Fibroblast of skin of left biceps (primary cell): ENCODE results near the gene DGCR8.

Experiments
- DNase-seq, 2 experiments: peaks; one replicate each; pipeline ENCODE4 v3.0.0-alpha.2; 2013; ENCODE audit warnings: low read depth in 2 of 2

The DGCR8 gene

DNA sequence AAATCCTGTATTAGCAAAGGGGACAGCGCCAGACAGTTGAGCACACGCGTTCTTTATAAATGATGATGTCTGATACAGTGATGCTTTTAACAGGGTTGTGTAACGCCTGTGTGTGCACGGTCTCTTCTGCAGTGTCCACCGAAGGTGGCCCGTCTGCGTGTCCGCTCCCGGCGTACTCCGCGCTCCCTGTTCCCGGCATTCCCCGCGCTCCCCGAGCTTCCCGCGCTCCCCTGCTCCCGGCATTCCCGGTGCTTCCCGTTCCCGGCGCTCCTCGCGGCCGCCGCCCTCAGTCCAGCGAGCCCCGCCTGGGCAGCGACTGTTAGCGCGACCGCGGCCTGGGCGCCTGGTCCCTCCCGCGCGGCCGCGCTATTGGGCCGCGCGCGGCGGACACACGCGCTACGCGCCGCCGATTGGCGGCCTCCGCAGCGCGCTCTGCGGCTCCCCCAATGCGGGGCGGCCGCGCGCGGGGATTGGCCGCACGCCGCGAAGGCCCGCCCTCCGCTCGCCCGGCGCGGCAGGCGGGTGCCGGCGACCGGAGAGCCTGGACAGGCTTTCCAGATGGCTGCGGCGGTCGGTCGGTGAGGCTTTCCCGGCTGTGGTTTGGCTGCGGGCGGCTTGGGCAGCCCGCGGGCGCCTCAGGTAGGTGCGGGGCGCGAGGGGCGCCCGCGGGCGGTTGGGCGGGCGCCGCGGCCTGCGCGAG is at the start of gene DGCR8:
Gene DGCR8, plus strand, starts transcription at position 497 of the 700 bp plus-strand sequence. CDS start 5,723 bp downstream, outside the sequence.
- DNase-seq, result peak; percentile 89 to 91

DNA sequence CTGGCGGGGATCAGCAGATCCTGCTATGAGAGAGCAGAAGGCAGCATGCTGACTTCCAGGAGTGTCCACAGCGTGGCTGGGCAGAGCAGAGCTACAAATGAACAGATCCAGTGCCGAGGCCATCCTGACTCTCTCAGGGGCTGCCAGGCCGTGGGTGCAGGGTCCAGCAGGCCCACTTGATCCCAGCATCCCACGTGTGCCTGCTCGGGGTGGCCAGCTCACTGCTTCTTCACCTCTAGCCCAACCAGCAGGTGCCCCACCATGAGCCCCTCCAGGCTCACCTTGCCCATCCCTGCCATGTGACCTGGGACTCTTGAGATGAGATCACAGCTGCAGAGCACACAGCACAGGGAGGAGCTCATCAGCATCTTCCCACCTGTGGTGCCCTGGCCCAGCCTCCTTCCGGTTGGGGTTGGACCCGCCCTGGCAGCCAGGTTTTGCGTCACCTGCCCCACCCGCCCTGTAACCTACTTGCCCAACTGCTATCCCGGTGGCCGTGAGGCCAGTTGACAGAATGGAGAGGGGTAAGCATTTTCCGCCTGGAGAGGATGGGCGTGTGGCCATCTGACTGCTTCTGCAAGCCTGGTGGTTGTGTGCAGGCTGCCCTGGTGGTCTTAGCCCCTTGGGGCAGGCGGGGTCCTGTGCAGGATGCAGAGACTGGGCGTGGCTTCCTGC is 48.2 kb upstream of the DGCR8 start:
- DNase-seq, result no peak

DNA sequence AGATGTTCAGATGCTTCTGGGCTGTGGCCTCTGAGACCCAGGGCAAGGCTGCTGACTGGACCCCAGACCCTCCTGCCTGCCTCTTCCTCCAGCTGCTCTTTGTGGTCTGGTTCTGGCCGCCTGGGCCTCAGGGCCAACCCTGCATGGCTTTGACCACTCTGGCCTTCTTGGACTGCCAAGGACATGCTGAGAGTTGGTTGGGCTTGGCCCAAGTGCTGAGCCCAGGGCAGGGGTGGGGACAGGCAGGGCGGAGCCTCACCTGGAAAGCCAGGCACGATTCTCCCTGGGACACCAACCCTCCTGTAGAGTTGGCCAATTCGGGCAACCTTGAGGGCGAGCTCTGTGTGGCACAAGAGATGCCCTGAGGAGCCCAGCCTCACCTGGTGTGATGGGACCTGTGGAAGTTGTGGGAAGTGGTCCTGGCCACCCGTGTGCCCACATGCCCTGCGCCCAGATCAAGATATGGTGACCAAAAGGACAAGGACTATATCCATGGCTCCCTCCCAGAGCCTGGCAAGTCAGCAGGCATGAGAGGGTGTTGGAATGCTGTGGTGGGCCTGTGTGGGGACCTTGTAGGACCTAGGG is 47.5 kb upstream of the DGCR8 start:
- DNase-seq, result no peak

DNA sequence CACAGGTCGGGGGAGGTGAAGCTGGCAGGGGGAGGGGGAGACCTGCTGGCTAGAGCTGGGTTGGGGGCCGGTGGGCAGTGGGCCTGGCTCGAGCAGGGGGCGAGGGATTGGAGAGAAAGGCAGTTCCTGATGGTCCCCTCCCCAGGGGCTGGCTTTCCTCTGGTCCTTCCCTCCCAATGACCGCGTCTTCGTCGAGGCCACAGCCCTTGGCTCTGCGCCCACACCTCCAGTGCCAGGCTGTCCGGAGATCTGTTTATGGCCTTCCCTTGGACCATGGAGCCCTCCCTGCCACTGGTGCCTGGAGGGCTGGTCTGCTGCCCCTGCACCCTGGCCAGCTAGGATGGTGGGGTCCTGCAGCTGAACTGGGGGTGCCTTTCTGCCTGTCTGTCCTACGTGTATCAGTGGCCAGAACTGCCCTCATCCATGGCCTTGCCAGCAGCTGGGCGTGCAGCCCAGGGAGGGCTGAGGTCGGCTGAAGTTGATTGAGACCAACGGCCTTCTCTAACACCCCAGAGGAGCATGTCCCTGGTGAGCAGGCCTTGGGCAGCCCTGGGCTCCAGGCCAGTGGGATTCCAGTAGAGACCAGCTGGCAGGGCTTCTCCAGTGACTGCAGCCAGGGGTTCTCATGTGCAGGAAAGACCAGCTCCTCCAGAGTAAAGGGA is 46.9 kb upstream of the DGCR8 start:
- no peak for DNase-seq

DNA sequence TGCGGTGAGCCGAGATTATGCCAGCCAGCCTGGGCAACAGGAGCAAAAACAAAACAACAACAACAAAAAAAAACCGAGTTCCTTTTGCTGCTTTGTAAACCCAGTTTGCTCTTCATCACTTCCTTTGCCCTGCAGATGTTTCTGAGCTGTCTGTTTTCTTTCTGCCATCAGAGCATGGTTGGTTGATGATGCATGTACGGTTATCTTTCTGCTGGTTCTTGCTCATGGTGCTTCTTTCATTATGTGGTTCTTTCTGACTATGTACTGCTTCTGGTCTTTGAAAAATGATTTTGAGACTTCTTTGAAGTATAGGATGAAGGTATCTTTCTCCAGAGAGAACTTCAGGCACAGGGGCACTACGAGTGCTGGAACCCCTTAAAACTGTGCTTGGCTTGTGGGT is 45.9 kb upstream of the DGCR8 start:
- no peak for DNase-seq

DNA sequence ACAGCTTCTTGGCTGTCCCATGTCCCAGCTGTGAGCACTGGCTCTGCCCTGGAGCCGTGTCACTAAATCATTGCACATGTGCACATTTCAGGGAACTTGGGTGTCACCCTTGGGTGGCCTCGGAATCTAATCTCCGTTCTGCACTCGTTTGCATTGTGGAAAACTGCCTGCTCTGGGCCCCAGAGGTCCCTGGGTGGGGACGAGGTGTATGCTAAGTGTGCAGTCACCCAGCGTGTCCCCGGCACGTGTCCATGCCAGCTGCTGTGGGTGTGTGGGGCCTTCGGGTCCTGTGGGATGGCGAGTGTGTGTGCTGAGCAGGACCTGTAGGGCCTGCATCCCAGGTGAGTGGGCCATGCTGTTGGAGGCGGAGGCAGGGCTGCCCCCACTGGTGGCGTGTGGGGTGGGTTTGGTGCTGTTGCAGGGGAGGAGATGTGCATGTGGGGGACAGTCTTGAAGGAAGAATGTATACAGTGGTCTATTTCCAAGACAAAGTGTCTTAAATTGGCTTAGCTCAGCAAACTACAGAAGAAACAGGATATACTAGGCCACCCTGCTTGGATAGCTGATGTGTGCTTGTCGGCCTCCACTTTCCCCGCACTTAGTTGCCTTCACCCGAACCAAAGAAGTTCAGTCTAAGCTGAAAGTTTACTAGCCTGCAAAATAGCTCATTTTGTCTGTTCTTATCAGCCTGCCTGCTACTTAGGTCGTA is 44.5 kb upstream of the DGCR8 start:
- DNase-seq, result no peak

DNA sequence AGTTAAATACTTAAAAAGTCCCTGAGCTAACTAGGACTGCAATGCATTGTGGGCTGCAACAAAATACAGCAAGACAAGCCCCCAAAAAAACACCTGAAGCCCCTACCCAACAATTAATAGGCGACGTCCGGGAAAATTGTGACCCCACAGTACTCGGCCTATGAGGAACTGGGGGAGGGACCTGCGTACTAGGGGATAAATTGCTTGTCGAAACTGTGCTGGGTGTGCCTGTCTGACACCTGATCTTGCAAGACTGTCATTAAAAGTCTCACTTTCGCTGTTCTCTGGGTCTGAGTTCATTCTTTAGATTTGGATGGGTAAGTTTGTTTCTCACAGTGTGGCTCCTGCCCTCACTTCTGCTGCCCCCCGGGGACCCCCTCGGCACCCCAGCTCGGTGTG is 44.0 kb upstream of the DGCR8 start:
- DNase-seq, result no peak

DNA sequence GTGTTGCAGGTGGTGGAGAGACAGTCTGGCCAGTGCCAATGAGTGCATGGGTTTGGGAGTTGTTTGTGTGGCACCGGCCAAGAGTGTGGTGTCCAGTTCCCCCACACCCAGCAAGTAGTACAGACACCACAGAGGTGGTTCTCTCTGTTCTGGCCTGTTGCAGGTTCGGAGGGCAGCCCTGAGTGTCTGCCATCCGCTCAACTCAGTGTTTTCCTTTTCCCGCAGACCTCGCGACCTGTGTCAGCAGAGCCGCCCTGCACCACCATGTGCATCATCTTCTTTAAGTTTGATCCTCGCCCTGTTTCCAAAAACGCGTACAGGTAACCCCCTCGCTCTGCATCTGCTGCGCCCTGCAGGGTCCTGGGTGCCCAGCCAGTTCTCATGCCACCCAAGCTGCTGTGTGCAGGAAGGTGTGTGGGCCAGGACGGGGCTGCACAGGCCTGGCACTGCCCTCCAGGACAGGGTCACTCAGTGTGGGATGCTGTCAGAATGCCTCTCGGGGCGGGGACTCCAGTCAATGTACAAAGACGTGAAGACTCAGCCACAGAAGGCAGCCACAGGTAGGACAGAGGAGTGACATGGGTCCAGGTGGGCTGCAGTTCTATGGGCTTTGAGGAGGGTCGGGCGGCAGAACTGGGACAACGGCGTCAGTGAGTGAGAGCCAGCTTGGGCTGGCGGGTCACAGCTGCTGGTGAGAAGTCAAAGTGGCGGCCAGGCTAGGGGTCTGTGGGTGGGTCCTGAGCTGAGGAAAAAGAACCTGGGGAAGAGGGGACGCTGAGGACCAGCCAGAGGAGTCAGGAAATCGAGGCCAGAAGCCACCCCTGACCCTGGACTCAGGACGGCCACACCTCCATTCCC is 43.3 kb upstream of the DGCR8 start:
- DNase-seq, result no peak

DNA sequence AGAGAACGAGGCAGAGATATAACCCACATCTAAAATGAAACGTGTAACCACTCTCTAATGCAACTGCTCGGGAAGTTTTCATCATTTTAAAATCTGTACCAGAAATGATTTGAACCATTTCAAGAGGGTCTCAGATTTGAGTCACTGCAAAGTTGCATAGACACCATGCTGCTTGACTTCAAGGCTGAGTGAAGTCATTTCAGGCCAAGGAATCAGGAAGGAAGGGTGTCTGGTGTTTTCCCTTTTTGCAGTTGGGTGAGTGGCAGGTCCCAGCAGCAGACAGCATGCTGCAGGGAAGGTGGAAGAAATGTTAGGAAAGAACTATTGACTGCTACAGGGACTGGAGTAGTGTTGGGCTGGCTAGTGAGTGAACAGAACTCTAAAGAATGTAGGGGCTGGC is 42.6 kb upstream of the DGCR8 start:
- no peak for DNase-seq

DNA sequence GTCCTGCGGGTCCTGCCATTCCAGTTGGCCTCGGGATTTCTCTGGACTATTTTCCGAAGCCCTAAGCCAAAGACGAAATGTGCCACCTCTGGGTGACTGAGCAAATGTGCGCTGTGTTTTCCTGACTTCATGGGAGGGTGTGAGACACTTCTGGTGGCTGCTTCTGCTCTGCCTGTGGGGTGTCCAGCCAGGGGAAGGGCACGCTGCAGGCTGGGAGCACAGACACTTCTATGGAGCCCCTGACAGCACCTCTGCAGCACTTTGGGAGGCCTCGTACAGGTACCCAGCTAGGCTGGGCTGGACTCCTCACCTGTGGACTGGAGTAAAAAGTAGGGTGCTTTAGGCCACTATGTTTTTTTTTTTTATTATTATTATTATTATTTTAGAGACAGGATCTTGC is 41.5 kb upstream of the DGCR8 start:
- DNase-seq, result no peak

DNA sequence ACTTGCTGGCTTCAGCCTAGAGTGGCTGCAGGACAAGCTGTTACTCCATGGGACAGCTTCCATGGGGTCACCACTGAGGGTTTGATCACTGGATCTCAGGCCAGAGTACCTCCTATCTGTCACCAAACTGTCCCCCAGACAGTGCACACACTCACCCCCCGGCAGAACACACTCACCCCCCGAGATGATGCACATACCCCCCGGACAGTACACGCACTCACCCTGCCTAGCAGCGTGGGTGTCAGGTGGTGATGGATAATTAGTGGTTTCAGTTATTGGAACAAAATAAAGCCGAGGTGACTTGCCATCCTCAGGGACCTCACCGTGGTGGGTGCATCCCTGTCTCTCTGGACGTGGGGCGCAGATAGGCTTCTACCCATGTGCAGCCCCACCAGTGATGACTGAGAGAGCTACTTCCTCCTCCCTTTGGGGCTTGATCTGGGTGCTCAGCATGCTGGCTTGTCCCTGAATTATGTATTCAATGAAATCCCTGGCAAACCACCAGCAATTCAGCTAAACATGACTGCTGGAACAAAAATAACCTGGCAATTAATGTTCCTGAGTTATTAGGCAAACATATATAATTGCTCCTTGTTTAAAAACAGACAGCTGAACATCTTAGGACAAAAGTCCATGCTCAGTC is 40.2 kb upstream of the DGCR8 start:
- no peak for DNase-seq

DNA sequence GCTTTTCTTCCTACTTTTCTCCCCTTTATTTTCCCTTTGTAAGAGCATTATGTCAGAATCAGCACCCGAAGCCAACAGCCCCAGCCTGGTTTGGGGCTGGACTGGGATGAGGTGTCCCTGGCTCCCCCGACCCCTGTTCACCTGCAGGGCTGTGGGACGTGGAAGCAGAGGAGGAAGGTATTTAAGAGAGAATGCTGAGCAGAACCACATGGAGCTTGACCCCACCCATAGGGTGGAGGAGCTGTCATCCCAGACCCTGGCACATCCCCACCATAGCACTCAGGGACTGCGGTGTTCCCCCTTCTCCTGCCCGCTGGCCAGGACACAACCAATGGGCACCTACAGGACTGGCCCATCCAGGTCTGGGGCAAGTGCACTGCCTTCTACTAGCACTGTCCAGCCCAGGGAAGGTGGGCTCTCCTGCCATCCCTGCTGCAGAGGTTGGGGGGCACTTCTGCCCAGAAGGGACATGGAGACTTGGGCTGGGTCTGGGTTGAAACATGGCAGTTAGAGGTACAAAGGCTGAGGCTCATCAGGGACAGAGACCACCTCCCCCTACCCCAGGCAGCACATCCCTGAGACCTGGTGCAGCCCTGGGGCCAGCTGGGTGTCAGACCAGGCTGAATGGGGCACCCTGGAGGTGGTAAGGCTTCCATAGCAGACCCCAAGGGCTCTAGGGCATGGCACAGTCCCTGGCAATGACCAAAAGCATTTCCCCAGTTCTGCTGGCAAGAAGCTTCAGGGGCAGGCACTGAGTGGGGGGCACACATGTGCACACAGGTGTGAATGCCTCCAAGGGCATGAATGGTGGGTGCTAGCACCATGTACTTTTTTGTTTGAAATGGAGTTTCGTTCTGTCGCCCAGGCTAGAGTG is 39.5 kb upstream of the DGCR8 start:
- no peak for DNase-seq

DNA sequence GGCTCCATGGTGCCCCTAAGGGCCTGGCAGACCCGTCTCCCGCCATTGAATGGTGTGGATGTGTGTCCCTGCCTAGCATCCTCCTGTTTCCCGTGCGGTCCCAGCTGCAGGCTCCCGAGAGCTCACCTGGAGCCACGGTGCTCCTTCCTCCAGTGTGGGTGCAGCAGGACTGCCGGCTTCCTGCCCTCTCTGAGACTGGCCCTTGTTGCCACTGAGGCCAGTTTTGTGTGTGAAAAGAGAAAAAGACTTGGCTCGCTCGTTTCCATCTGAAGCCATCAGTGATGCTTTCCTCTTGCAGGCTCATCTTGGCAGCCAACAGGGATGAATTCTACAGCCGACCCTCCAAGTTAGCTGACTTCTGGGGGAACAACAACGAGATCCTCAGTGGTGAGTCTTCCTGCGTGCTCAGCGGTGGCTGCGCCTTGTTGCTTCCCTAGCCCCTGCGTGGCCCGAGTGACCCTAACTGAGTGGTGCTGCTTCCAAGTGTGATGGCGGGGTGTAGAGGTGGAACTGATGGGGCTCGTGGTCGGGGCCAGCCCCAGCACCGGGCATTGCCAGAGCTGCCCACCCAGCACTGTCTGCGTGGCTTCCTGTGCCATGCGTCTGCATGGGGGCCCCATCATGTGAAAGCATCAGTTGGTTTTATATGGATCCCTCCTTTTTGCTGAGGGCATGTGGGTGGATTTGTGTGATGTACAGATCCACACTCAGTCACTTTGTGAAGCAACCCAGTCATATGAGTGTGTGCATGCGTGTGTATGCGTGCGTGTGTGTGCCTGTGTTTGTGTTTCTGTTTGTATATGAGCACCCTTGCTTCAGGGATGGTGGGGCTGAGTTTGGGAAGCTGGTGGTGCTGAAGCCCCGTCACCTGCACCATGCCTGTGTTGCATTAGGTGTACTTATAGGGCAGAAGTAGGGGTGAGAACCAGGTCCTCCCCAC is 36.7 kb upstream of the DGCR8 start:
- no peak for DNase-seq

DNA sequence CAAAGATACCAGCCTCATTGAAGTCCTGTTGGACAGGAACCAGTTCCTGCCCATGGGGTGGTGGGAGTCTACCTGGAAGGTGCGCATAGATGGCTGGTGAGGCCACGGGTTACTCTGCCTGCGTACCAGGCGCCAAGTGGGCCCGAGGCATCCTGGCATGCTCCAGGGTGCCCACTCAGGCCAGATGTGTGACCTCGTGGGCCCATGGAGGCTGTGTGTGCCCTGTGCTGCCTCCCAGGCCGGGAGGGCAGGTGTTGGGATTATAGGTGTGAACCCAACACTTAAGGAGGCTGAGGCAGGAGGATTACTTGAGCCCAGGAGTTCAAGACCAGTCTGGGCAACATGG is 36.1 kb upstream of the DGCR8 start:
- no peak for DNase-seq

DNA sequence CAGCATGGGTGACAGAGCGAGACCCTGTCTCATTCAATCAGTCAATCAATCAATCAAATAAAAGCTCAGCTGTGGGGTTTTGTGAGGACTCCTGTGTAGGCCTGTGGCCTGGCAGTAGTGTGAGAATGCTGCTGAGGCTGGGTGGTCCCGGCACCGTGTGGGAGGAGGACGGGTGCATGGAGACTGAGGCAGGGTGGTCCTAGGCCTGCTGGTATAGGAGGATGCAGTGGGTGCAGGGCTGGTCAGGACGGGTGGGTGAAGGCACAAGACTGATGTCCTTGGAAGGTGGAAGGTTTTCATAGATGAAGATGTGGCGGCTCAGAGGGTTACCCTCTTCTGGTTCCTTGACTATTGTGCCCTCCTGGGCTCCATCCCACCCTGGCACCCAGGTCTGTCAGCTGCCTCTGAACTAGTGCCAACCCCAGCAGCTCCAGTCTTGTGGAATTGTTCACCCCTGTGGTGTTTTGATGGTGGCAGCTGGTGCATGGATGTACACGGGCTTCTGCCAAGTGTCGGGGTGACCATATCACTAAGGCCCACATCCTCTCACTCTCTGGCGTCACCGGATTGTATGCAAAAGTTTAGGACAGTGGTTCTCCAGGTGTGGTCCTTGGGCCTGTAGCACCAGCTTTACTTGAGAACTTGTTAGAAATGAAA is 35.4 kb upstream of the DGCR8 start:
- DNase-seq, result no peak

DNA sequence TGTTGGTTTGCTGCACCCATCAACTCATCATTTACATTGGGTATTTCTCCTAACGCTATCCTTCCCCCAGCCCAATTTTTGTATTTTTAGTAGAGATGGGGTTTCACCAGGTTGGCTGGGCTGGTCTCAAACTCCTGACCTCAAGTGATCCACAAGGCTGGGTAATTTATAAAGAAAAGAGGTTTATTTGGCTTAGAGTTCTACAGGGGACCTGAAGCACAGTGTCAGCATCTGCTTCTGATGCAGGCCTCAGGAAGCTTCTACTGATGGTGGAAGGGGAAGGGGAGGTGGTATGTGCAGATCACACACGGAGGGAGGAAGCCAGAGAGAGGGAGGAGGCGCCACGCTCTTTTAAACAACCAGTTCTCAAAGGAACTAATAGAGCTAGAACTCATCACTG is 33.3 kb upstream of the DGCR8 start:
- no peak for DNase-seq

DNA sequence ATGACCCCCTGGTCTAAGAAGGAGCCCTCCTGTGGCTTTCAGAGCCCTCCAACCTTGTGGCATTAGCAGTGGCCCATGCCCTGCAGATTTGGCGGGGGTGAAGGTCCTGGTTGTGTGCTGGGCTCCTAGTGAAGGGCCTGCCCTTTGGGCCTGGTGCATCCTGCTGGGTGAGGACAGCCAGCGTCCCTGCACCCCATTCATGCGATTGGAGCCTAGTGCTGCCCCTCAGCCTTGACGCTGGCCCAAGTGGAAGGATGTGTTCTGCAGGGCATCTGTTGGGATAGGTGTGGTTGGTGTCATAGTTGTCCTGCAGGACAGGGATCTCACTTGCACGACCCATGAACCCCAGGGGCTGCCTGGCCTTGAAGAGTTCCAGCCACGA is 28.1 kb upstream of the DGCR8 start:
- DNase-seq, result no peak
